ENCODE results near the gene SEMA6D. TPM values are rescaled to one million over a fixed set of nuclear protein-coding genes. Genes with fewer than 3 reads are reported as not detected.
A peak's percentile ranks its signal among the peaks of the same experiment; 100 is the strongest.

Gene SEMA6D
- total RNA-seq, 1 donor from 2014 or later: 12.4 TPM

DNA sequence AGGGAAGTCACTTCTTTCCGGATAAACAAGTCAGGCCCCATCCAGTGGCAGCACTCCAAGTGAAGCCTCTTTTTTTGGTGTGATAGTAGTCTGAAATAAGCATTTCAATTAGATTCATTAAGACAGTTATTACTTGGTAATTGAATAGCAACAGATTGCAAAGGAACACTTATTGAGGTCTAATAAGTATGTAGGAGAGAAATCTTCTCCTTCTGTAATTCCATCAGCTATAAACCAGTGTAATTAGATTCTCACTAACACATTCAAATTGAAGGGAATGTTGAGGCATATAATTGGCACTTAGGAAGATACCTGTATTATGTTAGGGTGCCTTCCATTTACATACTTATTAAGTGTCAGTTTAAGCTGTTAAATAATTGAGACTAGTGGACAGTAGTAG lies 73.9 kb downstream of the SEMA6D start:
- intact Hi-C loops (cut with micrococcal nuclease): loop anchor here (10.0 kb wide), 1 partner anchor 56 kb away; no protein-coding TSS in a partner anchor
- H3K27me3 ChIP-seq (ENCODE audit: low read depth): no peaks in the 10 kb centered on the region
- H3K36me3 ChIP-seq: no peaks in the 10 kb centered on the region
- peaks cover 23% of the 10 kb centered on the region for H3K4me1 ChIP-seq
- H3K4me3 ChIP-seq: no peak overlapping the region
- no peaks in the 10 kb centered on the region for H3K9me3 ChIP-seq (replicated peaks)
- DNase-seq: no peak
- no peak for TF ChIP-seq CTCF (IDR thresholded peaks at IDR 0.05; ENCODE audit: borderline replicate concordance)
- no peak overlapping the region for H3K27ac ChIP-seq (replicated peaks)

- H3K9me3 ChIP-seq (replicated peaks): no peaks in the 10 kb centered on the region
- no peak overlapping the region for H3K27ac ChIP-seq (replicated peaks)
- DNase-seq: no peak
- no peaks in the 10 kb centered on the region for H3K27me3 ChIP-seq (ENCODE audit: low read depth)
- no peak for TF ChIP-seq CTCF (IDR thresholded peaks at IDR 0.05; ENCODE audit: borderline replicate concordance)
- no peak overlapping the region for H3K4me3 ChIP-seq
- no peaks in the 10 kb centered on the region for H3K36me3 ChIP-seq
- H3K4me1 ChIP-seq: peaks cover 32% of the 10 kb centered on the region
- intact Hi-C loops (cut with micrococcal nuclease): loop anchor here (10.0 kb wide), 1 partner anchor 57 kb away; no protein-coding TSS in a partner anchor
These were observed 74.9 kb downstream of the SEMA6D start for GRCh38 chr15:47792231-47792630.

DNA sequence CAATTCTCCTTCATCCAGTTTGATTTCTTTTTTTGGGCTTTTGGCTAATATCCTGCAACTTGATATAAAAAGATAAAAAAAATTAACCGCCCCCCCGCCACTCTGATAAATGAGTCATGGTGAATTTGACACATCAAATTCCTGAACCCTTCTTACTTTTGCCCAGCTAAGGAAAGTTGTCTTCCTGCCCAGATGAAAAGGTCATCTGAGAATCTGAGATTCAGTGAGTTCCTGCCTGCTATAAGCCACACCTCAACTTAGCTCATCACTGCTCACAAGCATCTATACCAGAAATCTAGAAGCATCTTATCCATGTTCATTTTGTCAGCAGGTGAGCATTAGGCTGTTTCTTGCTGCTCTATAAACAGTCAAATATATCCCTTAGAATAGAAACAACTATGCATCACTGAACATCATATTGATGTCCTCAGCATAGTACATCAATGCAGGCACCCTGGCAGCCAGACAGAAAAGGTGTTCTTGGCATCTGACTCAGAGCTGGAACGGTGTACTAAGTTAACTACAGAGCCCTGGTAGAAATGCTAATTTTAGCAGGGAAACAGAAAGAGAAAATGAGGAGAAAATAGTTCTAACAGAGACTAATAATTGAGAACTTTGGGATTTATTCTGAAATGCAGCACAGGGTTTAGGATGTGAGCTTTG lies 77.1 kb downstream of the SEMA6D start:
- Histone ChIP-seq H3K27ac (replicated peaks) (no peak overlapping the region), H3K36me3 (no peaks in the 10 kb centered on the region), H3K9me3 (replicated peaks) (no peaks in the 10 kb centered on the region), H3K27me3 (ENCODE audit: low read depth) (no peaks in the 10 kb centered on the region), H3K4me1 (peaks cover 32% of the 10 kb centered on the region), H3K4me3 (no peak overlapping the region)
- no peak for TF ChIP-seq CTCF (IDR thresholded peaks at IDR 0.05; ENCODE audit: borderline replicate concordance)
- no peak for DNase-seq
- intact Hi-C loops (cut with micrococcal nuclease): loop anchor here (10.0 kb wide), 1 partner anchor 60 kb away; no protein-coding TSS in a partner anchor

DNA sequence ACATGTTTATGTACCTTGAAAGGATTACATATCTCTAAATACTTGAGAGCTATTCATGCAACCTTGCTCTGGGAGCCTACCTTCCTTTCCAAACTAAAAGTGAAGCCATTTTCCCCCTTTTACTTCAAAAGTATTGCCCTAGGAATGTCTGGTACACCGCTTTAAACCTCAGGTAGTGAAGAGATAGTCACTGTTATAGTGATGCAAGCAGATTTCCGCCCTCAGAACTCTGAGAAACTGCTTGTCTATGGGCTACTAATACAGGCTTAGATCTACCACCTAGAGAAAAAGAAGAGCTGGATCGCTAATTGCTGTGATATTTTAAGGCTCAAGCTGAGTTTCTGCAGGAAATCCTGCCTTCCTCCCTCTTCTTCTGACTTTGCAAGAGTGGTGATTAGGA lies 78.6 kb downstream of the SEMA6D start:
- intact Hi-C loops (cut with micrococcal nuclease): loop anchor here (10.0 kb wide), 1 partner anchor 61 kb away; no protein-coding TSS in a partner anchor
- peaks cover 32% of the 10 kb centered on the region for H3K4me1 ChIP-seq
- TF ChIP-seq CTCF (IDR thresholded peaks at IDR 0.05; ENCODE audit: borderline replicate concordance): no peak
- no peaks in the 10 kb centered on the region for H3K36me3 ChIP-seq
- H3K4me3 ChIP-seq: no peak overlapping the region
- DNase-seq: no peak
- peak overlapping the region; percentile 40 for H3K27ac ChIP-seq (replicated peaks)
- no peaks in the 10 kb centered on the region for H3K27me3 ChIP-seq (ENCODE audit: low read depth)
- H3K9me3 ChIP-seq (replicated peaks): no peaks in the 10 kb centered on the region

- no peak for DNase-seq
- Histone ChIP-seq H3K36me3 (no peaks in the 10 kb centered on the region), H3K4me3 (no peak overlapping the region), H3K4me1 (peaks cover 32% of the 10 kb centered on the region), H3K27ac (replicated peaks) (peak overlapping the region; percentile 40), H3K9me3 (replicated peaks) (no peaks in the 10 kb centered on the region), H3K27me3 (ENCODE audit: low read depth) (no peaks in the 10 kb centered on the region)
- no peak for TF ChIP-seq CTCF (IDR thresholded peaks at IDR 0.05; ENCODE audit: borderline replicate concordance)
- intact Hi-C loops (cut with micrococcal nuclease): loop anchor here (10.0 kb wide), 1 partner anchor 62 kb away; no protein-coding TSS in a partner anchor
These were observed 79.0 kb downstream of the SEMA6D start for GRCh38 chr15:47796339-47796738.
